ENCODE results near the gene CA9. TPM values are rescaled to one million over a fixed set of nuclear protein-coding genes. Genes with fewer than 3 reads are reported as not detected.
A peak's percentile ranks its signal among the peaks of the same experiment; 100 is the strongest.

Gene CA9
- total RNA-seq, 1 donor from 2014 or later: 0.30 TPM

GRCh38 chr9:35702696-35703095 is 29.0 kb downstream of the CA9 start:
- intact Hi-C loops (cut with DNase I): no loop called here
- no peak for ATAC-seq
- DNase-seq (ENCODE audit: missing footprints): no peak

- no peak for DNase-seq (ENCODE audit: missing footprints)
- peak; percentile 65 for ATAC-seq
- intact Hi-C loops (cut with DNase I): no loop called here
Observed at GRCh38 chr9:35703906-35704672, 30.4 kb downstream of the CA9 start.

- ATAC-seq (no peak), DNase-seq (ENCODE audit: missing footprints) (no peak)
Observed at GRCh38 chr9:35705372-35705771, 31.6 kb downstream of the CA9 start.

GRCh38 chr9:35705836-35706430 is 32.2 kb downstream of the CA9 start:
- ATAC-seq (no peak), DNase-seq (ENCODE audit: missing footprints) (no peak)
- intact Hi-C loops (cut with DNase I): no loop called here

More at GRCh38 chr9:35705372-35705771, 31.6 kb downstream of the CA9 start:
- intact Hi-C loops (cut with DNase I): no loop called here

DNA sequence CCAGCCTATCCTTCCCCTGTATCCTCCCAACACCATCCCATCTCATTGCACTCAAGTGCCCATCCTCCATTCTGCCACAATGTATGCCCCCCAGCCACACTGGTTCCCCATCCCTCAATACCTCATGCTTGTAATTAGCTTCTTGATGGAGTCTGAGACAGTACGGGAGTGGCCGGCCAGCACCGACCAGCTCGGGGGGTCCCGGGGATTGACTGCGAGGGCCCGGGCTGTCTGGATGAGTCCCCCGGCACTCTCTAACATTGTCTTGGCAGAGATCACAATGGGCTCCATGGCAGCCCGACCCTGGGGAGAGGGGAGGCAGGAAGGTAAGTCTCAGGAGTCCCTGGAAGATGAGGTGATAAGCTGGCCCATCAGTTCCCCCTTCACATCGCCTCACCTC is 33.2 kb downstream of the CA9 start:
- DNase-seq (ENCODE audit: missing footprints): no peak
- ATAC-seq: no peak
- intact Hi-C loops (cut with DNase I): no loop called here

DNA sequence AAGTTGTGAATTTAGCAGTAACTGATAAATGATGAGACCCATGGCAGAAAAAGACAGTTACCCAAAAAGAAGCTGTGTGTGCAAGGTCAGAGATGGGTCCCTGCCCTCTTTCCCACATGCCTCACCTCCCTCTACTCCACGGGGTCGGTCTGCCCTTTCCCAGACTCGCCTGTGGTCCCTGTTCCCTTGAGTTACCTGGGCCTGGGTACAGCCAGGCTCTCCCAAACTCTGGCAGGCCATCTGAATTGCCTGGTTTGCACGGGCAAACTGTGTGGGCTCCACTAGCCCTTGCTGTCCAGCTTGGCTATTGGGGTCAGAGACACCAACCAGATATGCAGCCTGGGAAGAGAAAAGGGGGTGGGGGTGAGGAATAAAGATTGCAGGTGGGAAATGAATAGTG is 34.4 kb downstream of the CA9 start:
- intact Hi-C loops (cut with DNase I): no loop called here
- DNase-seq (ENCODE audit: missing footprints) (no peak), ATAC-seq (no peak)

DNA sequence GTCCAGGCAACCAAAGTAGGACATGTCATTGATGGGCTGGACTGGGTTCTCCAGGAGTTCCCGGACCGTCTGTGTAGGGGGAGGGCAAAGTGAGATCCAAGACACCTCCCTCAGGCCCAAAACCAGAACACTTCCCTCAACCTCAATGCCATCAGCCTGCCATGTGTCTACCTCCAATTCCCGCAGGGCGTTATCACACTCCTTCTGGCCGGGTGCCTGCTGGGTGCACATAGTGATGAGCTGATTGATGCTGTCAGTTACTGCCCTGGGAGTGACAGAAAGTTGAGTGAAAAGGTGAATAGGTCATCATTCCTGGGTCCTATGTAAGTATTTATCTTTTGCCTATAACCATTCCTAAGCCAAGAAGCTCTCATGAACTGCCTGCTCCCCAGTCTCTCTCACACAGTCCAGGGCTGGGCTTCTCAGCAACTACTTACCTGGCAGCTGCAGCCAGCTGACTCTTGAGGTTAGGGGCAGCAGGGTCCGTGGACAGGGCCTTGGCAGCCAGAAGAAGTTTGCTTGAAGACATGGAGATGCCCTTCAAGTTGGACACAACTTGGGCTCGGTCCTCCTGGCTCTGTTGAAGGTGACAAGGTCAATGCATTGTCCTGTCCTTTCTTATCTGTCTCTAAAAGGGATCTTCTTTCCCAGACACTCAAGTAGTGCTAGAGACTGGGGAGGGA is 37.2 kb downstream of the CA9 start:
- no peak for ATAC-seq

GRCh38 chr9:35711501-35712428 is 38.0 kb downstream of the CA9 start:
- intact Hi-C loops (cut with DNase I): no loop called here
- ATAC-seq (no peak), DNase-seq (ENCODE audit: missing footprints) (no peak)

More for the DNA sequence above, 37.2 kb downstream of the CA9 start:
- no peak for DNase-seq (ENCODE audit: missing footprints)
- intact Hi-C loops (cut with DNase I): no loop called here

DNA sequence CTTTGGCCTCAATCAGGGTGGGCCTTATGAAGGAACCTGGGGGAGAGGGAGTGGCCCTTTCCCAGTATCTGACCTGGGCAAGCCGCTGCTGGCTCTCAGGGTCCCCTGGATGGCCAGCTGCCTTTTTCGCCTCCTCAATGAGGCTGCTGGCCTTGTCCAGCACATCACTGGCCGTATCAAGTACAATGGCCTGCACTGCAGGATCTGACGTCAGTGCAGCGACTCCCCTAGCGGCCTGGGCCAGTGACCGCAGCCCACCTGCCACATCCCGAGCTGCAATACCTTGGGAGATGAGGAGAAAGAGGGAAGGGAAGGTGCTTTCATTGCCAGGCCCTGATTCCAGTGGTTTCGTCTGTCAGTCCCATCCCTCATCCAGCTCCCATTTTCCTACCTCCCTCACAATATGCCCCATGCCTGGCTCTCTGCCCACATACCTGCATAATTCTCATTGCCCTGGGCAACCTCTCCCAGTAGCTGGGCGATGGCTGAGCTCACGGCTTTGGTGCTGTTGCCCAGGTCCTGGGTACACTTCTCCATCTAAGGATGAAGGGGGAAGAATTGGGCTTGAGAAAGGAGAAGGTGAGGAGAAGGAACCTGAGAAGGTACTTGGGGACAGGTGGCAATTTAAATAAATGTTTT is 39.2 kb downstream of the CA9 start:
- intact Hi-C loops (cut with DNase I): no loop called here

GRCh38 chr9:35713578-35713977 is 39.9 kb downstream of the CA9 start:
- no peak for ATAC-seq
- intact Hi-C loops (cut with DNase I): no loop called here
- DNase-seq (ENCODE audit: missing footprints): no peak

More for the DNA sequence above, 39.2 kb downstream of the CA9 start:
- no peak for ATAC-seq
- no peak for DNase-seq (ENCODE audit: missing footprints)

DNA sequence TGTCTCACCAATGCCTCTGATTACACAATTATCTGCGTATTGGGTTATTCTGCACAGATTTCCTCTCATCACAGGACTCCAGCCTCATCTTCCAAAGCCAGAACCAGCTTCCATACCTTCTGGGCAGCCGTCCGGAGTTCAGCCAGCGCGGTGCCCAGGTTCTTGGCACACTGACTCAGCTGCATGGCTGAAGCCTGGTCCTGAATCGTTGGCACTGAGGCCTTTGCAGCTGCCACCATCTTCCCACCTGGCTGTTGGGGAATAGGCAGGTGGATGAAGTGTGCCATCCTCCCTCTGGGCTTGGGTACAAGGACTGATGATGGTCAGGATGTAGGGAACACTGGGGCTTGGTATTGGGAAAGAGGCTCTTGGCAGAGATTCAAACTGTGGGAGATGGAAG is 40.4 kb downstream of the CA9 start:
- intact Hi-C loops (cut with DNase I): no loop called here
- DNase-seq (ENCODE audit: missing footprints) (no peak), ATAC-seq (no peak)

DNA sequence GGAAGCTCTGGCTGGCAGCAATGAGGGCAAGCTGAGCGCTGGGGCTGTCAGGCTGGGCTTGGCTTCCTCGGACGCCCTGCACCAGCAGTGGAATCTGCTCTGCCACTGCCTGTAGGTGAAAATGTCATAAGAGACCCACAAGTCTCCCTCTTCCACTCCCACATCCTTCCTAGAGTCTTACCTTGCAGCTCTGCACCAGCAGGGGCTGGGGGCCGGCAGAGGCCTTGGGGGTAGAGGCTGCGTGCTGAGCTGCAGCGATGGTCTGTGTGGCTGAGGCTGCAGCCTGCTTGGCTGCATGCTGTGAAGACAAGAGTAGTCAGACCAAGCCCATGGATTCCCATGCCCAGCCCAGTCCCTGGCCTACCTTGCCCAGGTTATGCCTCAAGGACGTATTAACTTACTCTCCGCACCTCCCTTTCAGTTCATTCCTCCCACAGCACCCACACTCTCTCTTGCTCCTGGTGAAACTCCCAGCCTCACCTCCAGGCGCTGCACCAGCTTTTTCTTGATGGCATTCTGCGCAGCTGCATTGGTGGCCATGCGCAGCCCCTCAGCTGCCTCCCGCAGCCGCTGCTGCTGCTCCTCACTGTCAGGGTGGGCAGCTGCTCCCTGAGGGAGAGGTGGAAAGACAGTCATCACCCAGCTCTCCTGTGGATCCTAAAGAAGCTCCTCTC is 41.0 kb downstream of the CA9 start:
- DNase-seq (ENCODE audit: missing footprints) (no peak), ATAC-seq (no peak)
- intact Hi-C loops (cut with DNase I): no loop called here

DNA sequence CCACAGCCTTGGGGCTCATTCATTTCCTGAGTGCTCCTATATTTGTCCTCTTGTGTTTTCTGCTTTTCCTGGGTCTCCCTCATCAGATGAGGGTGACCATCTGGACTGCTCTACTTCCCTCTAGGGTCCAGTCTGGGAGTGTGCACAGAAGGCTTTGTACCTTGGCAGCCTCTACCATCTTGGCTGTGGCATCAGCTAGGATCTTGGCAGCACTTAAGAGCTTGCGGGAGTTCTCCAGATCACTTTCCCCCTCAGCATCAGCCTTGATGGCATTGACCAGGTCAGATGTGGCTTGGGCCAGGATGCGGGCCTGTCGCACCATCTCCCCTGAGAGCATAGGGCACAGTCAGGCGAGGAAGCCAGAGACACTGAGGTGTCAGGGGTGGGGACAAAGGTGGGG is 42.5 kb downstream of the CA9 start:
- no peak for DNase-seq (ENCODE audit: missing footprints)
- intact Hi-C loops (cut with DNase I): no loop called here
- no peak for ATAC-seq

GRCh38 chr9:35717132-35717870 is 43.6 kb downstream of the CA9 start:
- intact Hi-C loops (cut with DNase I): no loop called here
- ATAC-seq: no peak

DNA sequence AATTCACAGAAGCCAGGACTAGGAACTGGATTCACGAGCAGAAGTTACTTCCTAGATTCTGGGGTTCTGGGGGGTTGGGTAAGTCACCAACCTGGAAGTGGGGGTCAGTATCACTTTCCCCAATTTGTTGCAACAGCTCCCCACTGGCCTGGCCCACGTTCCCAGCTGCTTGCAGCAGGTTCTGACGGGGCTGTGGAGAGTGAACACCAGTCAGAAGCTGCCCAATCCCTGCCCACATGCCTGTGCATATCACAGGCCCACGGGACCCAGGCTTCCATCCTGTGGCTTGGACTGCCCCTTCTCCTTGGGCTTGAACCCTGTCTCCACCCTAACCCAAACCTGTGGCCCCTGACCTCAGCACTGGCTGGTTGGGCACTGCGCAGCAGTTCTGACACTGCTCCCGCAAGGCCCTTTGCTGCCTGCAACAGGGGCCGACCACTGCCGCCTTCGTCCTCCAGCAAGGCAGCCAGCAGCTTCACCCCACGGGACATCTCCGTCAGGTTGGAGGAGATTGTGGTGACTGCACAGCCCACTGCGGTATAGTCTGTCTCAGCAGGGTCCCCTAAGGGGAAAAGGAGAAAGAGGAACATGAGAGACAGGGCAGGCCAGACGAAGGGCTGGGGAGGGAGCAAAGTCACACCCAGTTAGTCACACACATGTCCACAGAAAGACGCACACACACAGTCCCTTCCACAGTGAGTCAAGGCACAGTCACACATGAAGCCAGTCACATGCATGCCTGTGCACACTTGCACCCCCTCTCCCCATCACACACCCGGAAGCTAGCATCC is 45.2 kb downstream of the CA9 start:
- no peak for DNase-seq (ENCODE audit: missing footprints)
- no peak for ATAC-seq
- intact Hi-C loops (cut with DNase I): no loop called here

More at GRCh38 chr9:35717132-35717870, 43.6 kb downstream of the CA9 start:
- DNase-seq (ENCODE audit: missing footprints): no peak

DNA sequence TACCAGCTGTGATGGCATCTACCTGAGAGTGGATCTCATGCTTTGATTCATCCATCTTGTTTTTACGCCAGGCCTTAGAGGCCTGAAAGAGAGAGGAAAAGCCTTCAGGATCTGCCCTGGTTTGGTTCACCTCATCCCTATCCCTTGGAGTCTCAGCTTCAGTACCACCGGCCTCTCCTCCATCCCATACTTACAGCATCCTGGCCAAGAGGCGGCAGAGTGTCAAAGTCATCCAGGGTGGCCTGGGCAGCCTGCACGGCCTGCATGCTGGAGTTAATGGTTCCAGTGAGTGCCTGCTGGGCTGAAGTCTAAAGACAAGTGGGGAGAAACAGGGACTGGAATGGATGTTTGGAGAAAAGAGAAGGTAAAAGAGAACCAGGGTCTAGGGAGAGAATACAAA is 45.8 kb downstream of the CA9 start:
- DNase-seq (ENCODE audit: missing footprints): no peak
- no peak for ATAC-seq
- intact Hi-C loops (cut with DNase I): no loop called here

- ATAC-seq: no peak
- intact Hi-C loops (cut with DNase I): no loop called here
- no peak for DNase-seq (ENCODE audit: missing footprints)
Observed at GRCh38 chr9:35723426-35723825, 49.7 kb downstream of the CA9 start.

Data from Right ventricle myocardium inferior (tissue), 1 donor.